ENCODE measurements around the gene ZNF593.

The ZNF593 gene

DNA sequence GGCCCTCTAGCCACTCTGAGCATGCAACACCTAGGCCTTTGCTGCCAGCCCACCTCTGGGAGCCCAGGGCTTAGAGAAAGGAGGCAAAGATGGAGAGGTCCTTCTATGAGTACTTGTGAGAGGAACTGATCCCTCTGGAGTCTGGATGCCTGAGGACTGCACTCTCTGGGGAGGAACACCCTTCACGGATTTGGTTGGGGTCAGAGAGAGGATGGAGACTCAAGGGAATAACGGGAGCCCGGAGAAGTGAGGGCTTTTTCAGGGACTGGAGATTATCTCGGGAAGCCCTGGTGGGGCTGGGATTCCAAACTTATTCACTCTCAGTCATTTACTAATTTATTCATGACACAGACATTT is 532 bp upstream of the ZNF593 start:
- no peak for DNase-seq (ENCODE audit: low read depth in 2 of 2)

DNA sequence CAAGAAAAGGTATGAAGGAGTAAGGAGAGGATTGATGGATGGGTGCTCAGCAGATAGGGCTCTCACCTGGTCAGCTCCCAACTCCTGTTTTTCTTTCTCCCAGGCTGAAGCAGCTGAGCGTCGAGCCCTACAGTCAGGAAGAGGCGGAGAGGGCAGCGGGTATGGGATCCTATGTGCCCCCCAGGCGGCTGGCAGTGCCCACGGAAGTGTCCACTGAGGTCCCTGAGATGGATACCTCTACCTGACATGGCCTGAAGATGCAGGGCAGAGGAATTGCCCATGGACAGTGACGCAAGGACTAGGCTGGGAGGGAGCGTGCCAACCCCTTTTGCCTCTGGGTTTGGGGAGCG is 739 bp downstream of the ZNF593 start:
- no peak for DNase-seq (ENCODE audit: low read depth in 2 of 2)

DNA sequence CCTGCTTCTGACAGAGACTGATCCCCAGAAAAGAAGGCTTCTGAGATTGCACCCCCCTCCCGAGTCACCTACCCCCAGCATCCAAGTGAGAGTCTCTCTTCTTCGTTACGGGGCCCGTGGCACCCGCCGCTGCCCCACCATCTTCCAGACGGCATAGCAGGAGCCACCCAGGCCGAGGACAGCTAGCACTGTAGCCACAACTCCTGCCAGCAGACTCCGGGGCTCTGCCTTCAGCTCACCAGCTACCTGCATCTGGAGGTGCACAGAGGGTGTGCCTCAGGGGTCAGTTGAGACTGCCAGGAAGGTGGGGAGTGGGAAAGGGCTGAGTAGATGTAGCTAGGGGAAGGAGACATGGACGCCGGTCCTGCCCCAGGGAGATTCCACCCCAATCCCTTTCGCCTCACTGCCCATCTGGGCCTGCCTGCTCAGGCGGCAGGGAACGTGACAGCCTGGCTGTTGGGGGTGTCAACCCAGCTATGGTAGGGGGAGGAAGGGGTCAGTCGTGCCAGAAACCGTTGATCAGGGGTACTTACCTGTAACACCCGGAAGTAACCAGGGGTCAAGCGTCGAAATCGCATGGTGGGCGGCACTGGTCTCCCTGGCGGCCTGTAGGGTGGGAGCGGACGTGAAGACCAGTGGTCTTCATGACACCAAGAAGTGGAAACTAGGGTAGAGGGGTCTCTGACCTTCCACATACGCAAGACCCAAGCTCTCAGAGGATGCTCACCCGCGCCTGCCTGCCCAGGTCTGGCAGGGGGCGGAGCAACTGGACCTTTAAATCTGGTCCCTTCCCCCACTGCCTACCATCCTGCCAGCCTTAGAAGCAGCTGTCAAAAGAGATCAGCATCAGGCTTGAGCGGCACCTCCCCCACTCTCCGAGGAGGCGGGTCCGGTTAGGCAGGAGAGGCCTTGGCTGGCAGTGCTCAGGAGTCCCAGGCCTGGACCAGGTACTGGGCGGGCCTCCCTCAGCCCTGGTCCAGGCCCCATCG is 1.7 kb downstream of the ZNF593 start, which contains the start of gene ZNF593OS:
ZNF593OS (minus strand) TSS at position 749 of the 989 bp plus-strand sequence; CDS start at position 578, 171 bp downstream.
- DNase-seq (ENCODE audit: low read depth in 2 of 2): no peak

DNA sequence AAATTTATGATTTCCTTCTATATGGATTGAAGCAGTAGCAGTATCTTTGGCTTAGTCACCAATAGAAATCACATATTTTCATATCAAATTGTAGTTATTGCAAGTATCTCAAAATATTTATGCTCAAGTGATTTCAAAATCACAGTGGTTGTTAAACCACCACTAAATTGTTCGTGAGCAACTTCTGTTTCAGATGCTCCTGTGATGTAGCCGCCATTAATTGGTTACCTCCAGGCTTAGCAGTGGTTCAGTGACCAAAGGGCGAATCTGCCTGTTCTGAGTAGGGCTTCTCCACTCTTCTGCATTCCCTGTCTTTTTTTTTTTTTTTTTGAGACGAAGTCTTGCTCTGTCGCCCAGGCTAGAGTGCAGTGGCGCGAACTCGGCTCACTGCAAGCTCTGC is 5.6 kb downstream of the ZNF593 start:
- DNase-seq (ENCODE audit: low read depth in 2 of 2): no peak

DNA sequence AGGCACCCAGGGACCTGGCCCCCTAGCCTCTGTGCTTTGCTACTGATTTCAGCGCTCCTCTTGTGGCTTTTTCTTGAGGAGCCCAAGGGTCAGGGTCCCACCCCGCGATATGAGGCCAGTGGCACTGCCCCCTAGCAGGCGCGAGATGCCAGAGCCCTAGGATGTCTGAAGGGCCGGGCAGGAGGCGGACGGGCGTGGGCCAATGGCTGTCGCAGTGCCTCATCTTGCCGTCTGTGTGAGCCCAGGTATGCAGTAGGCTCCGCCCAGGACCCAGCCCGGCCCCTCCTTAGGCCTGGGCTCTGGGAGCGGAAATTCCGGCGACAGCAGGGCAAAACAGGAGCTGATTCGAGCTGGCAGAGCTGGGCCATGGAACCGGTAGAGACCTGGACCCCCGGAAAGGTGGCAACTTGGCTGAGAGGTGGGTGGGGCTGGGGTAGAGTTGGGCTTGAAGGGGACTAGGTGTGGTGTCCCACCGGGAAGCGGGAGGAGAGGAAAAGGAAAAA is 7.5 kb downstream of the ZNF593 start, which contains the start of gene CNKSR1:
CNKSR1 (plus strand) TSS at position 310 of the 503 bp plus-strand sequence; CDS start at position 367, 57 bp downstream.
- no peak for DNase-seq (ENCODE audit: low read depth in 2 of 2)

DNA sequence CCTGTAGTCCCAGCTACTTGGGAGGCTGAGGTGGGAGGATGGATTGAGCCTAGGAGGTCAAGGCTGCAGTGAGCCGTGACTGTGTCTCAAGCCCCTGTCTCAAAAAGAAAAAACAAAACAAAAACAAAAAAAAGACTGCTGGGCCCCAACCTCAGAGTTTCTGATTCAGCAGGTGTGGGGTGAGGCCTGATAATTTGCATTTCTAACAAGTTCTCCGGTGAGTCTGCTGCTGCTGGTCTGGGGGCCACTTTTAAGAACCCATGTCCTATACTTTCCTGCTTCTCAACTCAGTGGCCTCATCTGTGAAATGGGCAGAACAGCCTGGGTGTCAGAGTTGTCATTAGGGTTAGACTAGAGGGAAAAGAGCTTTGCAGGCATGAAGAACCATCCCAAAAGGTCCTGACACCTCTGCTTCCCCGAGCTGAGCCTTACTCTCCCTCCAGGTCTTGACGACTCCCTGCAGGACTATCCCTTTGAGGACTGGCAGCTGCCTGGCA is 10.3 kb downstream of the ZNF593 start:
- DNase-seq (ENCODE audit: low read depth in 2 of 2): no peak

DNA sequence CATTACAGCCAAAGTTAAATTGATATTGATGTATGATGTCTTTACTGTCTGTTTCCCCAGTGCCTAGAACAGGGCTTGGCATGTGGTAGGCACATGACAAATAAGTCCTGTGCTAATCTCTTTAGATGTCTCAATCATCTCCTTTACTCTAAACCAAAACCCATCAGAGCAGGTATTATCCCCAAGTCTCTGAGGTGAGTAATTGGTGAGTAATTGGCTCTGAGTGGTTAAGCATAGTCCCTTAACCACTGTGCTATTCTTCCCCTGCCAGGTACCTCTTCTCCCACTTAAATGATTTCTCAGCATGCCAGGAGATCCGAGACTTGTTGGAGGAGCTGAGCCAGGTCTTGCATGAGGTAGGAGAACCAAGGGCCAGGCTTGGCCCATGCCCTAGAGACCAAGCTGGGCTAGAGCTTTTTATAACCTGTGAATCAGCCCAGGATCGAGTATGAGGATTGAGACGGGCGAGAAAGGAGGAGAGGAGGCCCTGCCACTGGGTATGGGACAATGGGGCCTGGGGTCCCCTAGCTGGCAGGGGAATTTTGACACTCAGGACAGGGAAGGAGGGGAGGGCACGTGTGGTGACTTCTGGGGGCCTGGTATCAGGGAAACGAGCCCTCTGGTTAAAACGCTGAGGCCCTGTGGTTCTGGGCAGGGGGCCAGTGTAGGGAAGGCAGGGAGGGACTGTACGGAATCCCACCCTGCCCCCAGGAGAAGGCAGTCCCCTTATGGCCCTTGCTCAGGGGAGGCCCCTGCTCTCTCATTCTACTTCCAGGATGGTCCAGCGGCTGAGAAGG is 12.1 kb downstream of the ZNF593 start:
- no peak for DNase-seq (ENCODE audit: low read depth in 2 of 2)

DNA sequence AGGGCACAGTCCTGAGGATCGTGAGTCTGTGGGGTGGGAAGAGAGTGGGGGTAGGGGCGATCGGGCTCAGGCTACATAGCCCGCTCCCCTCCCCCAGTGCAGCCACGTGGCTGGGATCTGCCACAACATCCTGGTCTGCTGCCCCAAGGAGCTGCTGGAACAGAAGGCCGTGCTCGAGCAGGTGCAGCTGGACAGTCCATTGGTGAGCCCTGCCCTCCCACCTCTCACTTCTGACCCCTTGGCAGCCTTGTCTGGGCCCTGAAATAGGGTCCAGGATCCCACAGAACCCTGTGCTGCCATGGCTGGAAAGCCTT is 12.6 kb downstream of the ZNF593 start:
- DNase-seq (ENCODE audit: low read depth in 2 of 2): no peak

DNA sequence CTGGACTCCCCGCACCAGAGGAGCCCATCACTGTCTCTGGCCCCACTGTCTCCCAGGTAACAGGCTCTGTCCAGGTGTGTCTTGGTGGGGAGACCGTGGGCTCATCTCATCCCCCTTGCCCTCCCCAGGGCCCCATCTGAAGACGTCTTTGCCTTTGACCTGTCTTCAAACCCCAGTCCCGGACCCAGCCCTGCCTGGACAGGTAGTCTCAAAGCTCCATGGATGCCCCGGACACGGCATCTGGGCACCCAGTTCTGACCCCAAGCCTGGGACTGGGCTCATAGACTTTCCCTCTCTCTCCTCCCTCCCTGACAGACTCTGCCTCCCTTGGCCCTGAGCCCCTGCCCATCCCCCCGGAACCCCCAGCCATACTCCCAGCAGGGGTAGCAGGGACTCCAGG is 14.4 kb downstream of the ZNF593 start:
- no peak for DNase-seq (ENCODE audit: low read depth in 2 of 2)

DNA sequence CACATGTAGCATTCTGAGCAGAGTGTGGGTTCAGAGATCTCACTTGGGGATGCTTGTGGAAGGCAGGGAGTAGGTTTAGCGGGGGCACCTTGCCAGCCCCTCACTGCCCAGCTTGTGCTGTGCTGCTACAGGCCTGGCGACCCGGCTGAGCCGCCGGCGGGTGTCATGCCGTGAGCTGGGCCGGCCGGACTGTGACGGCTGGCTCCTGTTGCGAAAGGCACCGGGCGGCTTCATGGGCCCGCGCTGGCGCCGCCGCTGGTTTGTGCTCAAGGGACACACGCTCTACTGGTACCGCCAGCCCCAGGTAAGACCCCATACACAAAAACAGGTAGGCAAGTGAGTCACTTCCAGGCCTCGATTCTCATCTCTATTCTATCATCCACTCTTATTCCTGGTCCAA is 15.2 kb downstream of the ZNF593 start:
- no peak for DNase-seq (ENCODE audit: low read depth in 2 of 2)

DNA sequence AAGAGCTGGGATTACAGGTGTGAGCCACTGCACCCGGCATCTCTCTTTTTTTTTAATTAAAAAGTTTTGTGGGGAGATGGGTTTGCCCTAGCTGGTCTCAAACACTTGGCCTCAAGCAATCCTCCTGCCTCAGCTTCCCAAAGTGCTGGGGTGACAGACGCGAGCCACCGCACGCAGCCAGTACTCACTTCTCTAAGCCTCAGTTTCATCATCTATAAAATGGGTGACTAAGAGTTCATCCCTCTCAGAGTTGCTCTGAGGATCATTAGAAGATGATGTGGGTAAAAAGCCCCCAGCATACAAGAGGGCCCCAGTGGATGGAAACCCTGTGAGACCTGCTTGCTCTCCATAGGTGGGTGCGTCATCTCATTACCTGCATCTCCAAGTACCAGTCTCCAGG is 18.2 kb downstream of the ZNF593 start:
- no peak for DNase-seq (ENCODE audit: low read depth in 2 of 2)

DNA sequence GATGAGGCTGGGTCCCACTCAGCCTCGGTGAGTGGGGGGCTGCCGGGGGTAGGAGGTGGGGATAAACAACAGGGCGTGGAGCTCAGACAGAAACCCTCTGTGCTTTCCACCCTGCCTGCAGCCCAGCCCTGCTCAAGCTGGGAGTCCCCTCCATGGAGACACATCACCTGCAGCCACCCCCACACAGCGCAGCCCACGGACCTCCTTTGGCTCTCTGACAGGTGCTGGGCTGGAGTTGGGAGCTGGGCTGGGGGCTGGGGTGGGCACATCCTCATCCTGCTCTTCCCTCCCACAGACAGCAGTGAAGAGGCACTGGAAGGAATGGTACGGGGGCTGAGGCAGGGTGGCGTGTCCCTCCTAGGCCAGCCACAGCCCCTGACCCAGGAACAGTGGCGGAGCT is 18.8 kb downstream of the ZNF593 start:
- no peak for DNase-seq (ENCODE audit: low read depth in 2 of 2)

DNA sequence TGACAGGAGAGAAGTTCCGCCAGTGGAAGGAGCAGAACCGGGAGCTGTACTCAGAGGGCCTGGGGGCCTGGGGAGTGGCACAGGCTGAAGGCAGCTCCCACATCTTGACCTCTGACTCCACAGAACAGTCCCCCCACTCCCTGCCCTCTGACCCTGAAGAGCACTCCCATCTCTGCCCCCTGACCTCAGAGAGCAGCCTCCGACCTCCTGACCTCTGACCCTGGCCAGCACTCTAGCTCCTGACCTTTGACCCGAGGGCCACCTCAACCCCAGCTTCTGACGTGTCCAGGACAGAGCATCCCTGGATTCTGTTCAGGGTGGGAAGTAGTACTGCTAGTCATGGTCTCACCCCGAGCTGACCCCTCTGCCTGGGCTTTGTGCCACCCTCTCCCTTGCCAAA is 19.6 kb downstream of the ZNF593 start:
- no peak for DNase-seq (ENCODE audit: low read depth in 2 of 2)

DNA sequence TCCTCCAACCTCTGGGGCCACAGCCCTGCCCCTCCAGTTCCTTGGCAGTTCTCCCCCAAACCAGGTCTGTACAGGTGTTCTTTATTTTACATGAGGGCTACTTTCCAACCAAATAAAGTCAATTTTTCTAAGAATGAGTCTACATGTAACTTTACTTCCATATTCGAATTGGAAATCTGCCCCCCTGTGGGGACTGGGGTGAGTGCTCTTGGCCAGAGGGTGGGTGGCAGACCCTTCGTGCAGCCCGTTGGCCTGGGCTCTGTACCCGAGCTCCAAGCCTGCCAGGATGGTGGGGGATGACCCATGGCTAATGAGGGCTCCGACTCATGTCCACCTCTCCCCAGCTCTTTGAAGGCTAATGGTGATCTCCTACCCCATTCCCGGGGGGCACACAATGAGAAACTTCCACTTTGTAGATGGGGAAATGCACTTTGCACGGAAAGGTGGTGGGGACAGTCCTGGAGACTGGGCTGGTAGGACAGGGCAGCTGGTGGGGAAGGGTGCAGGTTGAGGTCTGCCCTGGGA is 20.1 kb downstream of the ZNF593 start:
- DNase-seq (ENCODE audit: low read depth in 2 of 2): no peak

DNA sequence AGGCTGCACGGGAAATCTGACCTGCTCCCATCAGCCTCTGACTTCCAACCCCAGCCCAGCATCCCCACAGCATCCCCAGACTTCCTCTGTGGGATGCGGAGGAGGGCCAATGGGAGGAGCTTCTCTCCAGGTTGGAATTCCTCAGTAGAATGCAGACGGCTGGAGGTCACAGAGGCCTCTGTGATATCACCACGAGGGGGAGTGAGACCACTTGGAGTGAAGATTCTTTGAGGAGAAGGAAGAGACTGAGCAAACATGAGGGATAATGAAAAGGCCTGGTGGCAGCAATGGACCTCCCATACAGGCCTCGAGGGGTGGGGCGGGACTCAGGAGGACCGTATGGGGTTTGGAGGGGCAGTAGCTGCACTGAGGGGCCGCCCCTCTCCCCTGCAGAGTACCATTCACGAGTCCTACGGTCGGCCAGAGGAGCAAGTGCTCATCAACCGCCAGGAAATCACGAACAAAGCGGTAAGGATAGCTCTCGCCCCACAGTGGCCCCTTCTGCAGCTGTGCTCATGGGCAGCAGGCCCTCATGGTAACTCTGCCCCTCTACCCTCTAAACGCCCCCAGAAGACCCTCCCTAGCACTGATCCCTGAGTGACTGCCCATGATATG is 20.8 kb downstream of the ZNF593 start, which contains the start of gene CATSPER4:
CATSPER4 (plus strand) TSS at position 230 of the 615 bp plus-strand sequence; CDS start at position 256, 26 bp downstream.
- DNase-seq (ENCODE audit: low read depth in 2 of 2): no peak

DNA sequence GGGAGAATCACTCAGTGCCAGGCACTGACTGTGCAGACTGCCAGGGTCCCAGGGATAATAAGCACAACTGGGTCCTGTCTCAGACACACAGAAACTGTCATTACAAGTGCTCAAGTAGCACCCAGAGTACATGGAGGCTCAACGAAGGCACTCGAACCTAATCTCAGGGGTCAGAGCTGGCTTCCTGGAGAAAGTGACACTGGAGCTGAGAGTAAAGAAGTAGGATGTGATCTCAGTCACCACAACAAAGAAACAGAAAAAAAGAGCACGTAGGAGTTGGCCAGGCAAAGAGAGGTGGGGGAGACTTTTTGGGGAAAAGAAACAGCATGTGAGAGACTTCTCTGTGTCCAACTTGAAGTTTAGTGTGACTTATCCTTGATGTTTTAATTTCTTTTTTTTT is 22.0 kb downstream of the ZNF593 start:
- no peak for DNase-seq (ENCODE audit: low read depth in 2 of 2)

DNA sequence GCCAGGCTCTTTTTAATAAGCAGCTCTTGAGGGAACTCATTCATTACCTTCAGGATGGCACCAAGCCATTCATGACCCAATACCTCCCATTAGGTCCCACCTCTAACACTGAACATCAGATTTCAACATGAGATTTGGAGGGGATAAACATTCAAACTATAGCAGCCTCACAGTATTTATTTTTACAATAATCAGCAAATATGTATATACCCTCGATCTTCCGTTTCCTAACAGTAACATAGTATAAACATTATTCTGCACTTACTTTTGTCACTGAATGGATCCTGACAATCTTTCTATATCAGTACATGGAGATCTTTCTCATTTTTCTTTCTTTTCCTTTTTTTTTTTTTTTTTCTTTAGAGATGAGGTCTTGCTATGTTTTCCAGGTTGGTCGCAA is 26.1 kb downstream of the ZNF593 start:
- DNase-seq (ENCODE audit: low read depth in 2 of 2): no peak

DNA sequence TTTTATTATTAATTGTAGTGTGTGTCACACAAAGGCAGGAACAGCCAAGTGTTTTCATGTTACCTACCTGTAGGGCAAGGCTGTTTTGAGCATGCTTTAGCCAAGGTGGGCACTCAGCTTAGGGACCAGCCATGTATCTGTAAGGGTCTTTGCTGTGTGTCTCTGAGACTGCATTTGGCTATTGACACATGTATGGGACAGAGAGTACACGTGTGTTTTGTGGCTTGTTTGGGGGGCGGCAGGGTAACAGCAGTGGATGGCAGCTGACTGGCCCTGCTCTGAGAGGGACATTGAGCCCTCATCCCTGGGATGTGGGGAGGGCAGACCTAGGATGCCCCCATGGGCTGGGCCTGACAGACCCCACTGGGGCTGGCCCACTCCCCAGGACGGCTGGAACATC is 27.6 kb downstream of the ZNF593 start:
- DNase-seq (ENCODE audit: low read depth in 2 of 2): no peak

DNA sequence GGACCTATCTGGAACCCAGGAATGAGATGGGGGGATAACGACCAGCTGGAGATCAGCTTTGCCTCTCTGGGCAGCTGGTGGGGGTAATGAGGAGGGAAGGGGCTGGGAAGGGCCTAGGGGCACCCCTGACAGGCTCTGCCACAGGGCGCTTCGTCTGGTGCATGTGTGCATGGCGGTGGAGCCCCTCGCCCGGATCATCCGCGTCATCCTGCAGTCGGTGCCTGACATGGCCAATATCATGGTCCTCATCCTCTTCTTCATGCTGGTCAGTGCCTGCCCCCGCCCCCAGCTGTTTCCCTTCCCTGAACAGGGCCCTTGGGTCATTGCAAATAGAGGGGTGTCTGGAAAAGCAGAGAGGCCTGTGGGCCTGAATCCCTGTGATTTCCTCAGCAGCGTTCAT is 28.1 kb downstream of the ZNF593 start:
- no peak for DNase-seq (ENCODE audit: low read depth in 2 of 2)

DNA sequence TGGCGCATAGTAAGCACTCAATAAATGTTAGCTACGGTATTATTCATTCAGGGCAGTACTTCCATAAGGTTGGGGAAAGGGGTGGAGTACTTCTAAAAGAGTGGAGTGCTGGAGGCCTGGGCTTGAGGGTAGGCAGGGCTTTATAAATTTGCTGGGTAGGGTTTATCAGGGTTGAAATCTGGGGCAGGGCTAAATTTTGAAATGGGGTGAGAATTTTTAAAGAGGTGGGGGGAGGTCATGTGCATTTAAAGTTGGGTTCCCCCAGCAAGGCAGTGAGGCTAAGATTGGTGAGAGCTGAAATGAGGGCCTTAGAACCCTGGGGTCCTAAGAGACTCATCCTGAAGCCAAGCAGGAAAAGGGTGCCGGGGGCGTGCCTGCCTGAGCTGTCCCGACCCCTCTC is 30.7 kb downstream of the ZNF593 start:
- DNase-seq (ENCODE audit: low read depth in 2 of 2): no peak

DNA sequence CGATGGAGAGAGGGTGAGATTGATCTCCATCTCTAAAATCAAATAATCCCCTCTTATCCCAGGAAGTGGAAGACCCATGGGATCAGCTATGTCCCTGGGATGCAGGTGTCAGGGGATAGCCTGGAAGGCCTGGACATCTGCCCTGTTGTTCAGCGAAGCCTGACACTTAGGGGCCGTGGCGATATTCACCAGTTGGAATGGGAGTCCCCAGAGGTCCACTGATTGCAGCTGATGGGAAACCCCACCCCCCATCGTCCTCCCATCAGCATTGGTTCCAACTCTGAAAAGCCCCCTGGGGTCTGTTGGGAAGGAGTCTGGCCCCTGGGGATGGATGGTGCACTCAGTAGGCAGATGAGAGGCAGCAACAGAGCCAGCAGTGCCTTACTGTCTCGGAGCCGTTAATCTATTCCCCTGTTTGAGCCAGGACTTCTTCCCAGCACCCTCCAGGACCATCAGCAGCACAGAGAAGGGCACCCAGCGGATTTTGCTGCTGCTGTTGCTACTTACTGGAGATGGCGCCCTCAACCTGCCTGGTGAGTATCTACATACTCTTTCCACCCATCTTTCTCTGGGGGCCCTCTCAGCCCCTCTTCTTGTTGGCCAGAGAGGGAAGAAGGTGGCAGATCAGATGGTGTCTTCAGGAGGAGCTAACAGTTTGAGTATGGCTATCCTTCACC is 34.1 kb downstream of the ZNF593 start:
- DNase-seq (ENCODE audit: low read depth in 2 of 2): no peak
